LNCaP clone FGC (cell line): ENCODE results near the gene HOXB4.

Experiments
- DNase-seq: peaks from one replicate; pipeline ENCODE4 v3.0.0-alpha.2; 2011; ENCODE audit warnings: low read depth
- H3K4me3 ChIP-seq: 2 replicates; pipeline ENCODE4 v1.5.1; 2011; ENCODE audit warnings: mild to moderate bottlenecking, low read depth, low read length, control low read depth
- CTCF ChIP-seq: IDR thresholded peaks from 2 replicates; pipeline ENCODE4 v1.5.1; 2012; ENCODE audit warnings: mild to moderate bottlenecking; ENCODE audit not compliant: control insufficient read depth, insufficient read depth; ENCODE audit errors: extremely low read depth

Gene HOXB4

DNA sequence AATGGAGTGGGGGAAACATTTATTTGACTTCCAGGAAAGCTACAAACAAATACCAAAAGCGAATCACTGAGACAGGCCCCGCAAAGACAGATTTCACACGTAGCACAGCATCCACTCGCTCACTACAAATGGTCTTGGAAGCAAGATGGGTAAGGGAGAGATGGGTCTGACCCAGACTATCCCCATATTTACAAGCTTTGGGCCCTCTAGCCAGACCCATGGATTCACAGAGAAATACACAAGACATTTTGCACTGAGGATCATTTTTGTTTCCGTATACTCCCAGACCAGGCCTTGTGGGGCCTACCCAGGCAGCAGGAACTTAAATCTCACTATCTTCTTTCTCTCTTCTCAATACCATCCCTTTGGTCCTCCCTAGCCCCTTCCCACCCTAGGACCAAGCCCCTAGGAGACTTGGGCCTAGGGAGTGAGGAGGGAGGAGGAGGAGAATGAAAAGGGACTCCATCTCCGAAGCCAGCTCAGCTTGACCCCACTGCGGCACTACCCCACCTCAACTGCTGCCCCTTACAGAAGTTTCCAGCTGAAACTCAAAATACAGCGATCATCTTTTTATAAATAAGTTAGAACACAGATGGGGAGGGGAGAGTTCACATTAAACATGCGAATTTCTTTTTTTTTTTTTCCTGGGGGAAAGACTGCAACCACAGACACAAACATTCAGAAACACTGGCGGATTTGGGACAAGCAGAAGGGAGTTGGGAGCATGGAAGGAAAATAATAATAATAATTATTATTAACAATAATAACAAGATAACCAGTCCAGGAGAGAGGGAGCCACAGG, 13.3 kb upstream of the HOXB4 start:
- no peak for TF ChIP-seq CTCF
- no peak for DNase-seq
- H3K4me3 ChIP-seq = no peak overlapping the region

- no peak overlapping the region for H3K4me3 ChIP-seq
- TF ChIP-seq CTCF = no peak
- DNase-seq = no peak
These were observed 12.5 kb upstream of the HOXB4 start for GRCh38 chr17:48590607-48591161.

- DNase-seq = no peak
- TF ChIP-seq CTCF = no peak
- H3K4me3 ChIP-seq = no peak within 1 kb of the TSS
These were observed 11.9 kb upstream of the HOXB4 start, which contains the start of gene HOXB3 for GRCh38 chr17:48589831-48590606. Gene HOXB3 (minus strand): TSS chr17:48590241. CDS start chr17:48552474, 37,767 bp downstream.

- H3K4me3 ChIP-seq = no peak overlapping the region
- no peak for TF ChIP-seq CTCF
- DNase-seq = no peak
These were observed 11.1 kb upstream of the HOXB4 start for GRCh38 chr17:48589060-48589830.

GRCh38 chr17:48588528-48588927, 10.4 kb upstream of the HOXB4 start:
- no peak for DNase-seq
- H3K4me3 ChIP-seq = no peak overlapping the region
- TF ChIP-seq CTCF = no peak

GRCh38 chr17:48588074-48588415, 9.9 kb upstream of the HOXB4 start:
- no peak for DNase-seq
- H3K4me3 ChIP-seq = no peak overlapping the region
- TF ChIP-seq CTCF = no peak
